IMR-90 (cell line): ENCODE data around the gene GOSR1. TPM values are rescaled to one million over a fixed set of nuclear protein-coding genes. Genes with fewer than 3 reads are reported as not detected.
"Not testable (repeated sequence)": the region's sequence is repeated elsewhere in the genome, so short reads cannot be mapped to it uniquely, and the experiment has no call there.

Source experiments
- ATAC-seq: fragments of 200-7000 bp; cut with Tn5 transposase; 2 replicates; pipeline ENCODE4 v1.9.1; 2020; ENCODE audit warnings: low read depth, mild to moderate bottlenecking, moderate library complexity
- BruUV-seq: library from RNA; stranded (reverse); fragments of 400-500 nt; replicated peaks from 2 replicates; lab custom pipeline; 2021; lab: Mats Ljungman, UMichigan
- CTCF ChIA-PET: fragments of 300-600 bp; formaldehyde crosslinking; extraction: SDS; loops from one replicate; lab custom pipeline; 2021; ENCODE audit warnings: antibody characterized with exemption; lab: Yijun Ruan, JAX
- POLR2A ChIA-PET: fragments of 300-600 bp; sonication (Branson Sonifier 250); formaldehyde crosslinking; loops from one replicate; lab custom pipeline; 2022; ENCODE audit warnings: antibody characterized with exemption; ENCODE audit not compliant: unreplicated experiment; lab: Charles Lee
- DNase-seq: peaks from one replicate; pipeline ENCODE4 v3.0.0; 2013
- H2AFZ ChIP-seq: replicated peaks from 2 replicates; pipeline ENCODE3; 2013; ENCODE audit warnings: low read length, mild to moderate bottlenecking; ENCODE audit not compliant: poor library complexity
- H2AK5ac ChIP-seq: 2 replicates; pipeline ENCODE4 v1.6.1; 2013; ENCODE audit warnings: low read depth, low read length, inconsistent platforms
- H2AK9ac ChIP-seq: replicated peaks from 2 replicates; pipeline ENCODE3; 2013; ENCODE audit warnings: mild to moderate bottlenecking, low read depth, low read length, moderate library complexity; ENCODE audit not compliant: poor library complexity
- H2BK120ac ChIP-seq: 2 replicates; pipeline ENCODE4 v1.6.1; 2013; ENCODE audit warnings: low read depth, low read length, inconsistent platforms
- H2BK15ac ChIP-seq: 3 replicates; pipeline ENCODE4 v1.6.1; 2013; ENCODE audit warnings: low read depth, low read length, inconsistent platforms
- H2BK20ac ChIP-seq: 2 replicates; pipeline ENCODE4 v1.6.1; 2013; ENCODE audit warnings: low read depth, mild to moderate bottlenecking, inconsistent platforms, low read length, moderate library complexity
- H2BK5ac ChIP-seq: 2 replicates; pipeline ENCODE4 v1.6.1; 2013; ENCODE audit warnings: mild to moderate bottlenecking, low read depth, low read length, inconsistent platforms; ENCODE audit not compliant: poor library complexity, severe bottlenecking
- H3K14ac ChIP-seq: replicated peaks from 2 replicates; pipeline ENCODE4 v1.6.1; 2013; ENCODE audit warnings: low read depth, low read length, inconsistent platforms
- H3K18ac ChIP-seq: 2 replicates; pipeline ENCODE4 v1.6.1; 2013; ENCODE audit warnings: low read depth, low read length, control low read depth
- H3K23ac ChIP-seq: 2 replicates; pipeline ENCODE4 v1.6.1; 2013; ENCODE audit warnings: low read depth, low read length, inconsistent platforms
- H3K27ac ChIP-seq: 2 replicates; pipeline ENCODE4 v1.5.1; 2013; ENCODE audit warnings: mild to moderate bottlenecking, control low read depth, low read length; ENCODE audit not compliant: insufficient read depth
- H3K27me3 ChIP-seq: 2 replicates; pipeline ENCODE4 v1.6.1; 2013; ENCODE audit warnings: low read length; ENCODE audit not compliant: control insufficient read depth, insufficient read depth
- H3K36me3 ChIP-seq: 2 replicates; pipeline ENCODE4 v1.6.1; 2013; ENCODE audit warnings: low read length, mixed read lengths; ENCODE audit not compliant: control insufficient read depth, insufficient read depth
- H3K4ac ChIP-seq: 2 replicates; pipeline ENCODE4 v1.6.1; 2013; ENCODE audit warnings: low read depth, low read length, inconsistent platforms
- H3K4me1 ChIP-seq: 2 replicates; pipeline ENCODE4 v1.6.1; 2013; ENCODE audit warnings: low read length, mixed read lengths; ENCODE audit not compliant: control insufficient read depth, insufficient read depth
- H3K4me2 ChIP-seq: 2 replicates; pipeline ENCODE4 v1.6.1; 2013; ENCODE audit warnings: low read depth, mild to moderate bottlenecking, control low read depth, low read length, moderate library complexity
- H3K4me3 ChIP-seq: 2 replicates; pipeline ENCODE4 v1.5.1; 2013; ENCODE audit warnings: low read depth, mild to moderate bottlenecking, control low read depth, low read length, moderate library complexity; ENCODE audit not compliant: insufficient read depth
- H3K56ac ChIP-seq: 2 replicates; pipeline ENCODE4 v1.6.1; 2013; ENCODE audit warnings: low read length, inconsistent platforms; ENCODE audit not compliant: insufficient read depth; ENCODE audit errors: extremely low read depth
- H3K79me1 ChIP-seq, 2 experiments: 2 replicates each; pipeline ENCODE4 v1.6.1; 2013; ENCODE audit warnings: low read length in 2 of 2, inconsistent platforms in 1 of 2, low read depth in 1 of 2
- H3K9ac ChIP-seq: 2 replicates; pipeline ENCODE4 v1.6.1; 2013; ENCODE audit warnings: low read depth, low read length, control low read depth
- H3K9me1 ChIP-seq: 2 replicates; pipeline ENCODE4 v1.6.1; 2013; ENCODE audit warnings: low read length, inconsistent platforms; ENCODE audit not compliant: insufficient read depth
- H3K9me3 ChIP-seq: 2 replicates; pipeline ENCODE4 v1.6.1; 2013; ENCODE audit warnings: low read length; ENCODE audit not compliant: control insufficient read depth, insufficient read depth
- H4K20me1 ChIP-seq: 2 replicates; pipeline ENCODE4 v1.6.1; 2013; ENCODE audit warnings: low read length, inconsistent platforms; ENCODE audit not compliant: insufficient read depth
- H4K5ac ChIP-seq: 2 replicates; pipeline ENCODE4 v1.6.1; 2013; ENCODE audit warnings: mild to moderate bottlenecking, low read depth, low read length, control low read depth
- H4K8ac ChIP-seq, 2 experiments: 2 replicates each; pipeline ENCODE4 v1.6.1; 2013; ENCODE audit warnings: low read depth in 2 of 2, low read length in 2 of 2, control low read depth in 1 of 2, inconsistent platforms in 1 of 2
- H4K91ac ChIP-seq: 2 replicates; pipeline ENCODE4 v1.6.1; 2013; ENCODE audit warnings: low read depth, low read length, inconsistent platforms; ENCODE audit not compliant: insufficient read depth
- WGBS, 2 experiments: methylation state at CpG; one replicate each; pipeline versions ENCODE4 v1.1.5 to v1.1.7; 2013; ENCODE audit warnings: missing lambda C conversion rate in 2 of 2; ENCODE audit not compliant: insufficient read length in 1 of 2; ENCODE audit errors: extremely low coverage in 2 of 2; 5-methylcytosine and 5-hydroxymethylcytosine counted together
- dilution Hi-C: fragments of 300-500 bp; cut with HindIII; formaldehyde crosslinking; loops from one replicate; pipeline ENCODE4 v1.14.3; 2018; ENCODE audit warnings: low sequenced_read_pairs; ENCODE audit not compliant: unreplicated experiment
- in situ Hi-C: fragments of 300-500 bp; cut with MboI; formaldehyde crosslinking; loops from 3 replicates; pipeline ENCODE4 v1.14.3; 2019; ENCODE audit warnings: low sequenced_read_pairs, inconsistent platforms, mixed read lengths
- intact Hi-C: fragments of 100-400 bp; cut with micrococcal nuclease; formaldehyde crosslinking; loops from 2 replicates; pipeline ENCODE4 v1.10.0; 2022
- polyA plus RNA-seq, 3 experiments: library from polyadenylated mRNA; depleted of rRNA; stranded (reverse); fragments of >200 nt; gene quantifications; 2 replicates each; pipeline ENCODE4 v1.2.3, GENCODE V29; 2012; ENCODE audit warnings: low replicate concordance in 1 of 3
- total RNA-seq: library from RNA; depleted of rRNA; stranded (reverse); fragments of >200 nt; gene quantifications from 2 replicates; pipeline ENCODE4 v1.2.3, GENCODE V29; 2012

GOSR1 gene
- total and polyA plus RNA-seq, 2 of the 4 experiments (the other 2 are of a cell fraction), result 21.2 to 47.5 TPM

- dilution Hi-C loops, H3K4me1 ChIP-seq, BruUV-seq, H3K79me1 ChIP-seq, H3K4me2 ChIP-seq, H3K9me3 ChIP-seq, H3K23ac ChIP-seq, CTCF ChIA-PET, H2AFZ ChIP-seq, H3K14ac ChIP-seq, H2BK120ac ChIP-seq, H4K8ac ChIP-seq, H3K36me3 ChIP-seq, H3K4ac ChIP-seq, H2AK9ac ChIP-seq, H3K18ac ChIP-seq, H2BK15ac ChIP-seq, in situ Hi-C loops, intact Hi-C loops, H4K20me1 ChIP-seq, H4K5ac ChIP-seq, DNase-seq, H3K27ac ChIP-seq, H3K9ac ChIP-seq, H3K9me1 ChIP-seq, ATAC-seq, H4K91ac ChIP-seq, H3K56ac ChIP-seq, H2BK5ac ChIP-seq, H2BK20ac ChIP-seq, H2AK5ac ChIP-seq, H3K4me3 ChIP-seq, POLR2A ChIA-PET: not testable (repeated sequence)
- H3K27me3 ChIP-seq, result peaks cover 40% of the 10 kb centered on the region
- WGBS, 2 experiments, result 86% methylated on average over 12 of the region's 14 CpGs; no CpG with 5 or more reads in 1 of the 2 experiments
Observed at GRCh38 chr17:30571404-30571803, 94.2 kb downstream of the GOSR1 start.
